DND-41 (cell line): Measurements from ENCODE around the gene PDIA4.
"Not testable (repeated sequence)": the region's sequence is repeated elsewhere in the genome, so short reads cannot be mapped to it uniquely, and the experiment has no call there.

Experiments used
- ATAC-seq: fragments of 200-7000 bp; cut with Tn5 transposase; 3 replicates; pipeline ENCODE4 v1.9.1; 2021; ENCODE audit warnings: low read depth; ENCODE audit not compliant: insufficient read depth
- DNase-seq: peaks from one replicate; pipeline ENCODE4 v3.0.0-alpha.2; 2020
- H2AFZ ChIP-seq: 2 replicates; pipeline ENCODE4 v1.6.0; 2012; ENCODE audit warnings: low read depth, low read length
- H3K27ac ChIP-seq: 2 replicates; pipeline ENCODE4 v1.5.1; 2012; ENCODE audit warnings: low read length, inconsistent platforms
- H3K27me3 ChIP-seq: fragments of 200-600 bp; sonication (generic); 2 replicates; pipeline ENCODE4 v1.6.0; 2012; ENCODE audit warnings: low read length, mild to moderate bottlenecking, inconsistent platforms; ENCODE audit not compliant: insufficient read depth, poor library complexity
- H3K36me3 ChIP-seq: 2 replicates; pipeline ENCODE4 v1.5.1; 2012; ENCODE audit warnings: low read length, inconsistent platforms; ENCODE audit not compliant: insufficient read depth
- H3K4me1 ChIP-seq: 2 replicates; pipeline ENCODE4 v1.5.1; 2012; ENCODE audit warnings: mild to moderate bottlenecking, low read length; ENCODE audit not compliant: insufficient read depth
- H3K4me2 ChIP-seq: 2 replicates; pipeline ENCODE4 v1.6.0; 2012; ENCODE audit warnings: mild to moderate bottlenecking, moderate library complexity, low read length, inconsistent platforms; ENCODE audit not compliant: insufficient read depth
- H3K4me3 ChIP-seq, 2 experiments: fragments of 200-600 bp in 1 of 2; shearing (Covaris generic) in 1 of 2; 2 replicates each; pipeline ENCODE4 v1.5.1; 2012 to 2016; ENCODE audit warnings: inconsistent platforms in 2 of 2, low read length in 2 of 2, mild to moderate bottlenecking in 2 of 2, low read depth in 1 of 2, moderate library complexity in 1 of 2
- H3K79me2 ChIP-seq: 2 replicates; pipeline ENCODE4 v1.6.0; 2012; ENCODE audit warnings: low read length, inconsistent platforms; ENCODE audit not compliant: insufficient read depth
- H3K9ac ChIP-seq: 2 replicates; pipeline ENCODE4 v1.6.0; 2012; ENCODE audit warnings: low read depth, mild to moderate bottlenecking, inconsistent platforms, low read length, moderate library complexity
- H3K9me3 ChIP-seq: 2 replicates; pipeline ENCODE4 v1.5.1; 2012; ENCODE audit warnings: low read length, moderate library complexity, mild to moderate bottlenecking, inconsistent platforms; ENCODE audit not compliant: insufficient read depth, severe bottlenecking
- H4K20me1 ChIP-seq: 2 replicates; pipeline ENCODE4 v1.6.0; 2012; ENCODE audit warnings: low read length; ENCODE audit not compliant: insufficient read depth
- EZH2 ChIP-seq: IDR thresholded peaks from 3 replicates; pipeline ENCODE4 v1.6.1; 2012; ENCODE audit warnings: borderline replicate concordance, low read depth, mild to moderate bottlenecking, moderate library complexity, low read length, inconsistent platforms; ENCODE audit not compliant: severe bottlenecking
- TF ChIP-seq, protein P1 (sequence below): IDR thresholded peaks from 2 replicates; pipeline ENCODE4 v1.5.1; 2012; ENCODE audit warnings: borderline replicate concordance, low read length, moderate library complexity, mild to moderate bottlenecking; ENCODE audit not compliant: poor library complexity, severe bottlenecking; ENCODE audit errors: extremely low read depth

Gene PDIA4

DNA sequence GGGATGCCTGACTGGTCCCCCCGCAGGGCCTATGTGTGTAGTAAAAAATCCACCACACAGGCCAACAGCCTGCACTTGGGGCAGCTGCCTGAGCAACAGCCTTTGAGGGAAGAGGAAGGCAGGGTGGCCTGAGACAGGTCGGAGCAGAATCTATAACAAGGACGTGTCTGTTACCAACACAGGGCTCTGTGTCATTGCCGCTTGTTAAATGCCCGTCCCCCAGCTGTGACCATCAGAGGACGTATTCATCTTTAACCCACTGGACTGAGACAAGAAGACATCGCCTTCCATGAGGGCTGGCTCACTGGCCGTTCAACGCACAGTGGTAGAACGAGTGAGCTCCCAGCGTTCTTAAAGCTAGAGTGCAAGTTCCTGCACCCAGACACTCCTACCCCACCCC lies 7.8 kb downstream of the PDIA4 start:
- Histone ChIP-seq H4K20me1 (peaks cover 26% of the 10 kb centered on the region; the same call in 1 of the 2 replicates), H3K27ac (no peak overlapping the region), H2AFZ (no peak overlapping the region), H3K4me3 (no peak overlapping the region), H3K9ac (no peak overlapping the region), H3K4me2 (no peak overlapping the region), H3K4me1 (0 out of 2 replicates have a peak, but pooled peaks cover 3% of the 10 kb centered on the region), H3K27me3 (no peaks in the 10 kb centered on the region), H3K36me3 (peaks cover 69% of the 10 kb centered on the region), H3K9me3 (no peaks in the 10 kb centered on the region), H3K79me2 (peaks cover 60% of the 10 kb centered on the region)
- no peak for TF ChIP-seq EZH2
- TF ChIP-seq, protein P1, sequence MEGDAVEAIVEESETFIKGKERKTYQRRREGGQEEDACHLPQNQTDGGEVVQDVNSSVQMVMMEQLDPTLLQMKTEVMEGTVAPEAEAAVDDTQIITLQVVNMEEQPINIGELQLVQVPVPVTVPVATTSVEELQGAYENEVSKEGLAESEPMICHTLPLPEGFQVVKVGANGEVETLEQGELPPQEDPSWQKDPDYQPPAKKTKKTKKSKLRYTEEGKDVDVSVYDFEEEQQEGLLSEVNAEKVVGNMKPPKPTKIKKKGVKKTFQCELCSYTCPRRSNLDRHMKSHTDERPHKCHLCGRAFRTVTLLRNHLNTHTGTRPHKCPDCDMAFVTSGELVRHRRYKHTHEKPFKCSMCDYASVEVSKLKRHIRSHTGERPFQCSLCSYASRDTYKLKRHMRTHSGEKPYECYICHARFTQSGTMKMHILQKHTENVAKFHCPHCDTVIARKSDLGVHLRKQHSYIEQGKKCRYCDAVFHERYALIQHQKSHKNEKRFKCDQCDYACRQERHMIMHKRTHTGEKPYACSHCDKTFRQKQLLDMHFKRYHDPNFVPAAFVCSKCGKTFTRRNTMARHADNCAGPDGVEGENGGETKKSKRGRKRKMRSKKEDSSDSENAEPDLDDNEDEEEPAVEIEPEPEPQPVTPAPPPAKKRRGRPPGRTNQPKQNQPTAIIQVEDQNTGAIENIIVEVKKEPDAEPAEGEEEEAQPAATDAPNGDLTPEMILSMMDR = no peak
- ATAC-seq (no peak), DNase-seq (no peak)

DNA sequence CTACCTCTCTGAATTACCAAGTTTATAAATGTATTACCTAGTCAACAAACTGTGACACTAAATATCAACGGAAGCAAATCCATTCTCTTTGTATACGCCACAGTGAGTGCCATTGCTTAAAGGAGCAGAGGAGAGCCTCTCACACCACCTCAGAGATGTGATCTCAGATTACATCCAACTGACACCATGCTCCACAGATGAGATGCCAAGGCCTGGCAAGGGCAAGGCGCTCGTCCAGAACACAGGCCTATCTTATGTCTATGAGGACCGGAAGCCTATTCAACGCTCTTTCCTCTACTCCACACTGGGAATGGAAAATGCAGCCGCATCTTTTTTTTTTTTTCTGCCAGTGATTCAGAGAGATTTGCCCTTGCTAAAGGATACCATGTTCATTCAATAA lies 11.4 kb downstream of the PDIA4 start:
- H3K27ac ChIP-seq = no peak overlapping the region
- peaks cover 90% of the 10 kb centered on the region for H3K36me3 ChIP-seq
- ATAC-seq (no peak), DNase-seq (no peak)
- peaks cover 15% of the 10 kb centered on the region; the same call in 1 of the 2 replicates for H4K20me1 ChIP-seq
- TF ChIP-seq EZH2 = no peak
- TF ChIP-seq, protein P1 = no peak
- H3K27me3 ChIP-seq = no peaks in the 10 kb centered on the region
- no peak overlapping the region for H3K4me3 ChIP-seq
- no peaks in the 10 kb centered on the region for H3K4me1 ChIP-seq
- H2AFZ ChIP-seq = no peak overlapping the region
- H3K79me2 ChIP-seq = peaks cover 31% of the 10 kb centered on the region
- H3K4me2 ChIP-seq = no peak overlapping the region
- no peak overlapping the region for H3K9ac ChIP-seq
- H3K9me3 ChIP-seq = no peaks in the 10 kb centered on the region

DNA sequence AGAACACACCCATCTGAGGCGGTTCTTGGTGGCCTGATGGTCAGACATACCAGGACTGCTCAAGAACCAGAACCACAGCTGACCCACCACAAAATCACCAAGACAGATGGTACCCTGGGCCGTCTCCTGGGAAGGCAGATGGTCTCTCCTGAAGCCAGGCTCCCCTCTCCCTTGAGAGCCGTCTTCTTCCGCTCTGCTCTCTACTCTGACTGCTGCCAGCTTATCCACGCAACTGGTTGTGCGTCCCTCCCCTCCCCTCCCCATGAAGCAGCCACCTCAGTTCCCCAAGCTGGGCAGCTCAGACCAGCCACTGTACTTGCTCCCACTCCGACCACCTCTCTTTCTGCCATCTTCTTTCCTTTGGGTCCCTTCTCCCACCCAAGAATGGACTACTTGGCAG lies 14.0 kb downstream of the PDIA4 start:
- H3K4me1 ChIP-seq = no peaks in the 10 kb centered on the region
- H3K4me3 ChIP-seq = no peak overlapping the region
- no peak for DNase-seq
- no peak overlapping the region for H2AFZ ChIP-seq
- no peak for TF ChIP-seq EZH2
- ATAC-seq = no peak
- H3K9me3 ChIP-seq = no peaks in the 10 kb centered on the region
- no peak overlapping the region for H3K27ac ChIP-seq
- H3K79me2 ChIP-seq = 0 out of 2 replicates have a peak, but pooled peaks cover 13% of the 10 kb centered on the region
- peaks cover 93% of the 10 kb centered on the region for H3K36me3 ChIP-seq
- no peaks in the 10 kb centered on the region for H3K27me3 ChIP-seq
- peaks cover 18% of the 10 kb centered on the region; the same call in 1 of the 2 replicates for H4K20me1 ChIP-seq
- H3K9ac ChIP-seq = no peak overlapping the region
- no peak overlapping the region for H3K4me2 ChIP-seq

DNA sequence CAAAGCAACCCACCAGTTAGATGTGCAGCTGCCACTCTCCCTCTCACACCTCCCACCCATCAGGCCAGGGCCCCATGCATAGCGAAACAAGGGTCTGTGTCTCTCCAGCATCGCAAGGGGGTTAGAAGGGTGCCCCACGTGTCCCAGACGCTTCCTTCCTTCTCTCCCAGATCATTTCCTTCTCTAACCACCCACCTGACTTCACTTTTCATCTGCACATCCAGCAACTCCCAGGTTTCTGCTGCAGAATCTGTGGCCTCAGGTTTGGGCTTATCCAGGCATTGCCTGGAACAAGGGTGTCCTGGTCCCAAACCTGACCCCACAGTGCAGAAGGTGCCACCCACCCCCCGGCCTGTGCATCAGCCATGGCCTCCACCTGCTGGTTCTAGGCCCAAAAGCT lies 14.4 kb downstream of the PDIA4 start:
- Histone ChIP-seq H3K79me2 (0 out of 2 replicates have a peak, but pooled peaks cover 9% of the 10 kb centered on the region), H3K4me3 (no peak overlapping the region), H3K9ac (no peak overlapping the region), H3K27ac (no peak overlapping the region), H3K36me3 (peaks cover 93% of the 10 kb centered on the region), H3K9me3 (no peaks in the 10 kb centered on the region), H3K27me3 (no peaks in the 10 kb centered on the region), H2AFZ (no peak overlapping the region), H3K4me2 (no peak overlapping the region), H4K20me1 (peaks cover 13% of the 10 kb centered on the region; the same call in 1 of the 2 replicates), H3K4me1 (no peaks in the 10 kb centered on the region)
- no peak for TF ChIP-seq EZH2
- TF ChIP-seq, protein P1 = no peak
- ATAC-seq (no peak), DNase-seq (no peak)

DNA sequence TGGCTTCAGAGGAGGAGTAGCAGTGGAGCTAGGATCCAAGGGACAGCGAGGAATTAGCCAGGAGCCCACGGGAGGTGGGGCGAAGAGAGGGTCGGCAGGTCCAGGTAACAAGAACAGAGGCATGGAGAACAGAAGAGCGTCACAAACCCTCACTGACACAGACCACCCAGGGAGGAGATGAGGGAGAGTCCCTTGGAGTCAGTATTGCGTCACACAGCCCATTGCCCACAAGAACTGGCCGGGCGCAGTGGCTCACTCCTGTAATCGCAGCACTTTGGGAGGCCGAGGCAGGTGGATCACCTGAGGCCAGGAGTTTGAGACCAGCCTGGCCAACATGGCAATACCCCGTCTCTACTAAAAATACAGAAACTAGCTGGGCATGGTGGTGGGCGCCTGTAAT lies 15.6 kb downstream of the PDIA4 start:
- not testable (repeated sequence) for H3K4me2 ChIP-seq, ATAC-seq, DNase-seq, H2AFZ ChIP-seq, H3K4me1 ChIP-seq, H3K4me3 ChIP-seq, H3K27ac ChIP-seq, H3K79me2 ChIP-seq, H3K9me3 ChIP-seq, H3K9ac ChIP-seq, H3K27me3 ChIP-seq
- Histone ChIP-seq H3K36me3 (peaks cover 95% of the 10 kb centered on the region), H4K20me1 (peaks cover 14% of the 10 kb centered on the region; the same call in 1 of the 2 replicates)
